Activated naive CD8-positive, alpha-beta T cell treated with anti-CD3 and anti-CD28 coated beads, Interleukin-2, amount 50 U/mL, for 24 hours (primary cell): ENCODE measurements around the gene CACNA1D.

Experiments
- ATAC-seq: fragments of 150-1000 bp; cut with Tn5 transposase; one replicate; pipeline ENCODE4 v1.10.0; 2021
- DNase-seq: peaks from one replicate; pipeline ENCODE4 v3.0.0; 2021
- H3K27ac Mint-ChIP-seq: one replicate; pipeline ENCODE4 v1.8.0; 2021; ENCODE audit warnings: mild to moderate bottlenecking, mixed read lengths
- H3K27me3 Mint-ChIP-seq: one replicate; pipeline ENCODE4 v1.8.0; 2021; ENCODE audit warnings: mixed read lengths
- H3K36me3 Mint-ChIP-seq: one replicate; pipeline ENCODE4 v1.8.0; 2021; ENCODE audit warnings: low read depth, mixed read lengths
- H3K4me1 Mint-ChIP-seq: one replicate; pipeline ENCODE4 v1.8.0; 2021; ENCODE audit warnings: mixed read lengths
- H3K4me3 Mint-ChIP-seq: one replicate; pipeline ENCODE4 v1.8.0; 2021; ENCODE audit warnings: mild to moderate bottlenecking, moderate library complexity, mixed read lengths
- H3K9me3 Mint-ChIP-seq: one replicate; pipeline ENCODE4 v1.8.0; 2021; ENCODE audit warnings: mixed read lengths

CACNA1D gene

DNA sequence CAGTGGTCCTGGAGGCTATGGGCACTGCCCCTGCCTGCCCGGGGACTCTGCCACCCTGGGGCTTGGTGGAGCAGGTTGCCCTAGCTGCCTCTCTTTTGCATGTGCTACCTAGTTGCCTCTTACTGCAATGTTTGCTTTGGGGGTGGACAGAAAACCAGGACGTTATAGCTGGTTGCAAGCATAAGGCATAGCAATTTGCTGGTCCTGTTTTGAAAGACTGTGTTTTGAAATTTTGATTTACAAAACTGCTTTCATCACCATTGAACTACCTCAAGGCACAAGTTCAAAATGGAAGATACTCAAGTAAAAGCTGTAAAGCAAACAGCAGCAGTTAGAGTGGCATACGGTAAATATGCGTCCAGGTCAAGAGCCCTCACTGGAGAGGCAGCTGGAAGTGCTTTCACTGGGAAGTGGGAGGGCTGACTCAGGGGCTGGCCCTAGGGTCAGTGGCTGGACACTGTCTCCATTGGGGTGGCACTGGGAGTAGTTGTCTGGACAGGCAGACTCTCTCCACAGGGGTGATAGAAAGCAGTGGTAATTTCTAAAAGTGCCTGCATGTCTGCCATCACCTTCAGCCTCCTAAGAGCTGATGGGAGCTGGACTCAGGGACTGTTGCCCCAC lies 213.7 kb downstream of the CACNA1D start:
- no peak for DNase-seq
- Mint-ChIP-seq H3K36me3 (no peaks in the 10 kb centered on the region), H3K4me1 (peaks cover 11% of the 10 kb centered on the region), H3K4me3 (no peak overlapping the region), H3K9me3 (no peaks in the 10 kb centered on the region), H3K27me3 (no peaks in the 10 kb centered on the region), H3K27ac (no peak overlapping the region)
- ATAC-seq: no peak

DNA sequence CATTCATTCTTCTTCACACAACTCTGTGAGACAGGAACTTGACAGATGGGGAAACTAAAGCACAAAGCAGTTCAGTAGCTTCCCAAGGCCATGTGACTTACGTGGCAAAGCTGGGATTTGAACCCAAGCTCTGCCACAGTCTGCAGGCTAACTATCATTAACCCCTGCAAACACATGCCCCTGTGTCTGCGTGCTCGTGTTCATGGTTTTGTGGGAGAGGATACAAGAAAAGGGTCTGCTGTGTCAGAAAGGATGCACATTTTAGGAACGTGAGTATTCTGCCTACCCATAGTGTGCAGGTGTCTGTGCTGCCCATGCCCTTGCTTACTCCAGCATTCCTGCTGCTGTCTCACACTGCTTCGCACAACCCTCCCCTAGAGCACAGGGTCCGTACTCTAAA lies 214.8 kb downstream of the CACNA1D start:
- Mint-ChIP-seq H3K36me3 (no peaks in the 10 kb centered on the region), H3K27me3 (no peaks in the 10 kb centered on the region), H3K9me3 (no peaks in the 10 kb centered on the region), H3K4me1 (peaks cover 11% of the 10 kb centered on the region), H3K4me3 (no peak overlapping the region), H3K27ac (no peak overlapping the region)
- ATAC-seq (no peak), DNase-seq (no peak)

DNA sequence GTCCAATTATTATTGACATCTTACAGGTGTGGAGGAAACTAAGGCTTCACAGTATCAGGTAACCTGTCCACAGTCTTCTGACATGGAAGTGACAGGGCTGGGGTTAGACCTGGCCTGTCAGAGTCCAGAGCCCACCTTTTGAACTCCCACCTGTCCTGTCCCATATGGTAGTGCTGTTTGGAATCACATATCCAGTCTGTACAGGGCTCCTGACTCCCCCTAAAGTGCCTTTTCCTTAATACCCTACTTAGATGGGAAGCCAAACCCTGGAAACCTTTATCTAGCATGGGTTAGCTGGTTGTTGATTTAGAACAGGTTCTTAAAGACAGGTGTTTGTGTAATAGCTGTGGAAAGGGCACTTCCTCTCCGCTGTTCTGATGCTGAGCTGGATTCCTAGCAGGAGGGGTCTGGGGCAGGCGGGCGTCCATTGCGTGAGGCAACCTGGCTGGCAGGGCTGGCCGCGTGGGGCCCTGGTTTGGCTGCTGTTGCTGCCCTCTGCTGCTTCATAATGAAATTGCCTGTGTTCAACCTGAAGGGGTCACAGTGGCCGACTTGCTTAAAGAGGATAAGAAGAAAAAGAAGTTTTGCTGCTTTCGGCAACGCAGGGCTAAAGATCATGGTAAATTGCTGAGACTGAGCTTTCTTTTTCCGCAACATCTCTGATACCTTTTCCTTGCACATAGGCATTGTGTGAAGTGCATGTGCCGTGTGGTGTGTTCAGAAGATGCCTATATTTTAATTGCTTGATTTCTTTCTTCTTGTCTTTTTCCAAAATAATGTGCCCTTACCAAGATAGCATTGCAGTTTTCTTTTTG lies 215.7 kb downstream of the CACNA1D start:
- H3K27me3 Mint-ChIP-seq: no peaks in the 10 kb centered on the region
- no peaks in the 10 kb centered on the region for H3K9me3 Mint-ChIP-seq
- no peak overlapping the region for H3K27ac Mint-ChIP-seq
- no peak overlapping the region for H3K4me3 Mint-ChIP-seq
- H3K36me3 Mint-ChIP-seq: no peaks in the 10 kb centered on the region
- H3K4me1 Mint-ChIP-seq: peaks cover 9% of the 10 kb centered on the region
- peak; percentile 69 for DNase-seq
- peak; percentile 54 for ATAC-seq

DNA sequence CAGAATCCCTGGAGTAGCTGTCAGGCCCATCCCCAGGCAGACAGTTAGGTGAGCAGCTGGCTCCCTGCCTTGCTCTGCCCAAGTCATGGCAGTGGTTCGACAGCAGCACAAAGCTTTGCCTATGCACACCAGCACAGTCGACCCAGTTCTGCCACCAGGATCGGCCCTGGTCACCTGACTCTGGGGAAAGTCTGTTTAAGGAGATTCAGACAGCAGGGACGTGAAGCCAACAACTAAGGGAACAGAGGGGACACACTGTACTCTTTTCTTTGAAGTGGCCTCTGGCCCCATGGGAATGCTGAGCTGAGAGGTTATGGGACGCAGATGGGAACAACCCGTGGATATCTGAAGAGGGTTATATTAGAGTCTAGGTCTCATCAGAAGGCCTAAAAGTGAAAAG lies 217.0 kb downstream of the CACNA1D start:
- H3K27me3 Mint-ChIP-seq: no peaks in the 10 kb centered on the region
- H3K27ac Mint-ChIP-seq: no peak overlapping the region
- ATAC-seq (no peak), DNase-seq (no peak)
- H3K4me1 Mint-ChIP-seq: peaks cover 2% of the 10 kb centered on the region
- H3K4me3 Mint-ChIP-seq: no peak overlapping the region
- no peaks in the 10 kb centered on the region for H3K36me3 Mint-ChIP-seq
- H3K9me3 Mint-ChIP-seq: no peaks in the 10 kb centered on the region

DNA sequence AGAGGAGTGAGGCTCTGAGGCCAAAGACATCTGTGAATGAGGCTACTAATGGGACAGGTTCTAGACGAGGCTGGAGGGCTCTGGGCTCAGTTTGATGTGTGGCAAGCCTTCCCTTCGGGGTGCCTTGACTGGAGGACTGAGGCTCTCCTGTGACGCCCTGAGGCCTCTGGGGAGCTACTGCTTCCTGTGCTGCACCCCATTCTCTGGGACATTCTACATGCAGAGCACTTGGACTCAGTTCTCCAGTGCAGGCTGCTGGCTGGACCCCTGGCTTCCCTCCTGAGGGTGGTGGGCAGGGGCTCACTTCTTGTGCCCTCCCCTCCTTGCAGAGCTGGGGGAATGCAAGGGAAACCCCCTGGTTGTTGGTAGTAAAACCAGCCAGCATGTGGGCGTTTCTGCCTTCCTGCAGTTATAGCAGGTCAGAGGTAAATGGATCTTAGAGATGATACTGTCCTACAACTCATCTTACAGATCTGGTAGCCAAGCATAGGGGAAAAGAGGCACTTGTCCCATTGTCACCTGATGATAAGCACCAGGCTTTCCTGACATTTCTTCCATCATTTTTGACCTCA lies 218.5 kb downstream of the CACNA1D start:
- H3K27me3 Mint-ChIP-seq: no peaks in the 10 kb centered on the region
- ATAC-seq: no peak
- H3K4me1 Mint-ChIP-seq: peaks cover 2% of the 10 kb centered on the region
- no peaks in the 10 kb centered on the region for H3K9me3 Mint-ChIP-seq
- no peaks in the 10 kb centered on the region for H3K36me3 Mint-ChIP-seq
- no peak for DNase-seq
- no peak overlapping the region for H3K27ac Mint-ChIP-seq
- no peak overlapping the region for H3K4me3 Mint-ChIP-seq

DNA sequence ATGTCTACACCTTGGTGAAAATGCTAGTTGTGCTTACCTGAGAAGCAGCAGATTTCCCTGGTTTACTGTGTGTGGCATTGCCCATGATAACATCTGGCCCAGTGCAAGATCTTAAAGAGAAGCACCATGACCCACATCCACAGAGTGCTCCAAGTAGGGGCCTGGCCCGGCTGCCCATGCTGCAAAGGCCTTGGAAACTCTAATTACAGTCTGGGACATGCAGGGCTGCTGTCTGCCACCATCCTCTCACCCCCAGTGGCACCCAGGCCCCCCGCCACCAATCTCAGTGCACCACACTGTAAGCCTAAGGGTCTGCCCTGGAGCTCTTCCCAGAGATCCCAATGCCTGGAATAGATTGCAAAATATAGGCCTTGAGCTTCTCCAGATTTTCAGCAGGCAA lies 219.2 kb downstream of the CACNA1D start:
- H3K27me3 Mint-ChIP-seq: no peaks in the 10 kb centered on the region
- H3K4me1 Mint-ChIP-seq: peaks cover 2% of the 10 kb centered on the region
- no peaks in the 10 kb centered on the region for H3K9me3 Mint-ChIP-seq
- no peak for DNase-seq
- no peak overlapping the region for H3K4me3 Mint-ChIP-seq
- H3K27ac Mint-ChIP-seq: no peak overlapping the region
- no peaks in the 10 kb centered on the region for H3K36me3 Mint-ChIP-seq
- no peak for ATAC-seq

DNA sequence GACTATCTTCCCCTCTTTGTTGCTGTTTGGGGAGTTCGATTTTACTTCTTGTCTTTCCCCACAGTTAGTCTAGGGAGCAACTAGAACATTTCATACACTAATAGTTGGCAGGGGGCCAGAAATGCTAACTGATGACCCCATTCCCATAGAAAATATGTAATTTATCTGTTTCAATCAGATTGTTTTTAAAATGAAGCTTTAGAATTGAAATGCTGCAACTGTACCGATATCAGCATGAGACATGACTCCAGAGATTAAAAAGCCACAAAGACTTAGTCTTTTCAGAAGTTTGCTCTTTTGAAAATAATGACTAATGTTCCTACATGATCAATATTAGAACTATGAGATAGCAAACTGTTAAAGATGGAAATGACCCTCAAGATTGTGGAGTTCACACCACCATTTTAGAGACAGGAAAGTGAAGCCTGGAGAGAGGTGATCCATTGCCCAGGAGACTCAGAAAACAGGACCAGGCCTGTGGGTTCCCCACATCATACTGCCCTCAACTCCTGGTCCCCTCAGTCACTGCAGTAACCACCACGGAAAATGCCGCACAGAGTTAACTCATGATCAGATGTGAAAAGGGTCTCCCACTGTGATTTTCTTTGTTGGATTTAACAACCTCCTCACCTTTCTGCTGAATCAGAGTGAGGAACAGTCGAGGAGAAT lies 221.5 kb downstream of the CACNA1D start:
- H3K4me1 Mint-ChIP-seq: no peaks in the 10 kb centered on the region
- ATAC-seq: no peak

DNA sequence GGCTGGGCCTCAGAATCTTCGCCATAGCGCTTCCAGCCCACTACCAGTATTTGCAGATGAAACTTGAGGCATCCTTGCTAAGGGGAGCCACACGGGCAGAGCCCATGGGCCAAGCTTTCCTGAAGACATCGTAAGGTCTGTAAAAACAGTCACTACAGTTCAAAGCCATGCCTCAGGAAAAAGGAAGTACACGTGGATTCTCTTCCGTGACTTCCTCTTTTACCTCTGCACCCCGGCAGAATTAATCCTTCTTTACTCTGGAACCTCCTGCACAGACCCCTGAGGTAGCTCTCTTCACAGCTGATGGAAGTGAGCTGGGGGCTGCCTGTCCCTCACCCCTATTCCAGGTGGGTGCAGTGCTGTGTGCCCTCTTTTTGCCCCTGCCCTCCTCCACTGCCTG lies 222.6 kb downstream of the CACNA1D start:
- ATAC-seq: no peak
- no peaks in the 10 kb centered on the region for H3K4me1 Mint-ChIP-seq
- H3K9me3 Mint-ChIP-seq: no peaks in the 10 kb centered on the region
- H3K27me3 Mint-ChIP-seq: peaks cover under 1% of the 10 kb centered on the region
- H3K36me3 Mint-ChIP-seq: no peaks in the 10 kb centered on the region
- H3K4me3 Mint-ChIP-seq: no peak overlapping the region
- H3K27ac Mint-ChIP-seq: no peak overlapping the region
- no peak for DNase-seq

More for the DNA sequence above, 221.5 kb downstream of the CACNA1D start:
- Mint-ChIP-seq H3K36me3 (no peaks in the 10 kb centered on the region), H3K4me3 (no peak overlapping the region), H3K27me3 (no peaks in the 10 kb centered on the region), H3K9me3 (no peaks in the 10 kb centered on the region), H3K27ac (no peak overlapping the region)
- no peak for DNase-seq

DNA sequence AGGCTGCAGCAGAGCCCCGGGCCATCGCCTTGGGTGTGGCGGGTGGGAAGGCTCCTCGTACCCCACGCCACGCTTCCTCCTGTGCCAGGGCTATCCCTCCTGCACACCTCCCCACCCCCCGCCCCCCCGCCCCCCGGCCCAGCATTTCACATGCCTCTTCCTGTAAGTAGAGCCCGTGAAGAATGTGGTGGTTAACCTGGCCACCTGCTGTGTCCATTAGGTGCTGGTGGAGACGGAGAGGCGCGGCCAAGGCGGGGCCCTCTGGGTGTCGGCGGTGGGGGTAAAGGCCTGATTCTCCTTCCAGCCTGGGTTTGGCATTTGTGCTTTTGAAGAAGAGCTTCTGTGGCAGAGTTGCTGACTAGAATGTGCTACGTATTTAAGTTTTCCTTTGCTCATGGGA lies 224.1 kb downstream of the CACNA1D start:
- ATAC-seq (no peak), DNase-seq (no peak)
- no peak overlapping the region for H3K27ac Mint-ChIP-seq
- H3K4me1 Mint-ChIP-seq: no peaks in the 10 kb centered on the region
- no peak overlapping the region for H3K4me3 Mint-ChIP-seq
- H3K36me3 Mint-ChIP-seq: no peaks in the 10 kb centered on the region
- H3K9me3 Mint-ChIP-seq: no peaks in the 10 kb centered on the region
- peaks cover 2% of the 10 kb centered on the region for H3K27me3 Mint-ChIP-seq

DNA sequence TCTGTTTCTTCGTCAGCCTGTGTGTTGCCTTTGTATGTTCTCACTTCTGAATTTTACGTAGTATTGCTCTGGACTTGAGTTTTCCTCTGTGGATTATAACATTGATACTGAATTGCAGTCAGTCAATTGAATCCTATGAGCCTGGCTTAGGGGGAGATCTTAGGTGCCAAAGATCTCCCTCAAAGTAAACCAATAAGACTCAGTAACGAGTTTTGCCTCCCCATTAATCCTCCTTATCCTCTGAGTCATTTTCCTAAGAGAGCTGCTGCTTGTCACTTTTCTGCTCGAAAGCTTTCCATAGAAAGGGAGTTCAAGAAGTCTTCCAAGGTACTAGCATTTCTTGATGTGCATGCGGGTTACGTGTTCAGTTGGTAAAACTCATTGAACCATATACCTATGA lies 225.4 kb downstream of the CACNA1D start:
- Mint-ChIP-seq H3K27ac (no peak overlapping the region), H3K4me1 (no peaks in the 10 kb centered on the region), H3K9me3 (no peaks in the 10 kb centered on the region), H3K36me3 (no peaks in the 10 kb centered on the region), H3K4me3 (no peak overlapping the region), H3K27me3 (peaks cover 2% of the 10 kb centered on the region)
- ATAC-seq (no peak), DNase-seq (no peak)

DNA sequence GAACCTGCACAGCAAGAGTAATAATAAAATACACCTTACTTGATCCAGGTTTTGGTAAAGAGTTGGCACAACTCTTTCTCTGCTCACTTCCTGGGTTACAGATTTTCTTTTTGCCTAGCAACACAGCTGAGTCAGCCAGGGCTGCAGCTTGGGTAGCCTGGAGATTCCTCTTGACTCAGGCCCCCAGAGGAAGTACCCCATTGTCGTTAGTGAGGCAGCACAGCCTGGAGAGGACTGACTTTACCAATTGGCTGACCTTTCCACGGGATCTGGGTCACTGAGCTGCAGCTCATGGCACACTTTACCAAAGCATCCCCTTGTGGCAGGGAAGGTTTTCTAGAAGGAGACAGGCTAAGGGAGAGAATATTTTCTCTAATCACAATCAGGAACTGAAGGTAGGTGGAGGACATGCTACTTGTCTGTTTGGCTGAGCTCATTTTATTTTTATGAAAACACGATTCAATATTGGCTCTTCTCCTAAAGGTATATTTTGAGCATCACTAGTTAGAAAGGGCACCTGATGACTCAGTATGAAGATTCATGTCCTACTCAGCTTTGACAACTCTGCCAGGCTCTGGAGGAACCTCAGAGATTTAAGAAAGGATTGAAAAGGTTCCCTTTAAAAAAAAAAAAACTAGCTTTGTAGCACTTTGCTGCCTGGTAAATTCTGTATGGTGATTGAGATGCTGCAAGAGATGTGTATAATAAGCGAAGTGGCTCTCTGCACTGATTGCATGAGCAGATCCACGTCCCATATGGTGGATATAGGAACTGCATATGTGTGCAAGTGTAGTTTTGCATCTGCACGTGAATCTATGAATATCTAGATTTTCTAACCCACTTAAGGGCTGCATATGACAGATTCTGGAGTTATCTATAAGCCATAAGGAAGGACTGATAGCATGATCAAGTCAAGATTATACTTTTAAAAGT lies 227.0 kb downstream of the CACNA1D start:
- Mint-ChIP-seq H3K27ac (no peak overlapping the region), H3K4me1 (no peaks in the 10 kb centered on the region), H3K9me3 (no peaks in the 10 kb centered on the region), H3K4me3 (no peak overlapping the region), H3K27me3 (peaks cover 4% of the 10 kb centered on the region), H3K36me3 (no peaks in the 10 kb centered on the region)
- DNase-seq: no peak
- ATAC-seq: peak; percentile 44

DNA sequence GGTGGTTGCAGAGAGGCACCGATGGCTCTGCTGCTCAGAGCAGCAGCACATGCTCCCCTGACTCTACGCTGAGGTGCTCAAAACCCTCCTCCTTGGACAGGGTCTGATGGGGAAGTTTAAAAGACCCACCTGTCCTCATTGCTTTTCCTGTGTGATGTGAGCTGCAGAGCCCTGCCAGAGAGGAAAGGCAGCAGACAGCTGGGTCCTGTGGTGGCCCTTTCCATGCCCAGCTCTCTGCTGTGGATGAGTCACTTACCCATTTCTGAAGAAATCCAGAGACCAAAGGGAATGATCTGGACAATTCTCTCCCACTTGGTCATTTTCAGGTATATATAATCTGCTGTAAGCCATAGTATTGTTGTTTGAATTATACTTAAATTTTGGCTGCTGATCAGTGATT lies 230.2 kb downstream of the CACNA1D start:
- DNase-seq: no peak
- no peaks in the 10 kb centered on the region for H3K9me3 Mint-ChIP-seq
- no peak overlapping the region for H3K4me3 Mint-ChIP-seq
- no peaks in the 10 kb centered on the region for H3K4me1 Mint-ChIP-seq
- no peak overlapping the region for H3K27ac Mint-ChIP-seq
- no peak for ATAC-seq
- H3K27me3 Mint-ChIP-seq: peaks cover 9% of the 10 kb centered on the region
- H3K36me3 Mint-ChIP-seq: no peaks in the 10 kb centered on the region

DNA sequence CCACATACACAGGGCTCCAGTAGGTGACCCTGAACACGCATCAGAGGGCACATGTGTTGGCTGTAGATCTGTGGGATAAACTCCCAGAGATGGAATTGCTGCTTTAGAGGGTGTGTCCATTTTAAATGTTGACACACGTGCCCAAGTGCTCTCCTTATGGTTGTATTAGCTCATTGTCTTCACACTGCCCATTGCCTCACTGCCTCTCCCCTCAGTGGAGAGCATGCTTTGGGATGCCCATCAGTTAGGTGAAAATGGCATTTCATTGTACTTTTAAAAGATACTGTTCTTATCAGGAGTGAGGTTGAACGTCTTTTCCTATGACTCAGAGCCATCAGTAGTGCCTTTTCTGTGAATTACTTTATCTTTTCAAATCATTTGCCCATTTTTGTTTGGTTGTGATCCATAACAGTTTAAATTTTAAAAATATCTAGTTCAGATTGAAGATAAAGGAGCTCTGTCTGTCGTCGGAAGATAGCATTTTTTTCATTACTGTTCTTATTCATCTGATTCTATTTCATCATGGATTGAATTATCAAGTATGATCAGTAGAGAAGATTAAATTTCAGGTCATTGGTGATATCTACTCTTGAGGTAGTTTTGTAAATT lies 231.1 kb downstream of the CACNA1D start:
- DNase-seq: no peak
- Mint-ChIP-seq H3K27ac (no peak overlapping the region), H3K27me3 (peaks cover 9% of the 10 kb centered on the region), H3K9me3 (no peaks in the 10 kb centered on the region), H3K4me3 (no peak overlapping the region), H3K4me1 (no peaks in the 10 kb centered on the region), H3K36me3 (no peaks in the 10 kb centered on the region)
- no peak for ATAC-seq

DNA sequence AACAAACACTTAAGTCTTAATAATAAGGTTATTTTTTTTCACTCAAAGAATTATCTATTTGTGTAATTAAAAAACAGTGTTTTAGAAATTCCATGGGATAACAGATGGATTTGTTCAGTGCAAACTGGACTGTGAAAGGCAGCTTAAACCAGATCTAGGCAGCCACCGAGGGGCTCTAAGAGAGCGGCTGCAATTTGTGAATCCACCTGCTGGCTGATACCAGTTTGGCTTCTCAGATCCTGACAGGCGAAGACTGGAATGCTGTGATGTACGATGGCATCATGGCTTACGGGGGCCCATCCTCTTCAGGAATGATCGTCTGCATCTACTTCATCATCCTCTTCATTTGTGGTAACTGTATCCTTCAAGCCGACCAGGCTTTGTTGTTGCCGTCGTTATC lies 232.2 kb downstream of the CACNA1D start:
- ATAC-seq (no peak), DNase-seq (no peak)
- H3K36me3 Mint-ChIP-seq: no peaks in the 10 kb centered on the region
- H3K4me1 Mint-ChIP-seq: no peaks in the 10 kb centered on the region
- H3K4me3 Mint-ChIP-seq: no peak overlapping the region
- H3K27me3 Mint-ChIP-seq: peaks cover 9% of the 10 kb centered on the region
- no peaks in the 10 kb centered on the region for H3K9me3 Mint-ChIP-seq
- no peak overlapping the region for H3K27ac Mint-ChIP-seq
